ENCODE results near the gene PRRT1. TPM values are rescaled to one million over a fixed set of nuclear protein-coding genes. Genes with fewer than 3 reads are reported as not detected.

The PRRT1 gene
- total RNA-seq, 4 donors from 2014 or later: 2.7 to 4.4 (median 4.0) TPM

- WGBS: 19% methylated on average over 5 of the region's 5 CpGs
- intact Hi-C loops (cut with DNase I): no loop called here
- peak overlapping the region; percentile 74 to 93 (median 80) for H3K4me3 ChIP-seq
- TF ChIP-seq CTCF (IDR thresholded peaks at IDR 0.05): no peak
- no peak for TF ChIP-seq POLR2AphosphoS5 (IDR thresholded peaks at IDR 0.05)
- TF ChIP-seq EP300 (IDR thresholded peaks at IDR 0.05): no peak
- TF ChIP-seq POLR2A (IDR thresholded peaks at IDR 0.05; ENCODE audit: low read depth): no peak
- peak overlapping the region; percentile 94 to 99 (median 96) for H3K27ac ChIP-seq (replicated peaks in 1 of 4)
- H3K4me1 ChIP-seq: peaks cover 46 to 76% (median 75%) of the 10 kb centered on the region in 4 donors
- peaks cover 0 to 22% (median 20%) of the 10 kb centered on the region in 4 donors for H3K36me3 ChIP-seq
- no peaks in the 10 kb centered on the region for H3K27me3 ChIP-seq
- DNase-seq (ENCODE audit: extremely low spot score): no peak
- H3K9me3 ChIP-seq: no peaks in the 10 kb centered on the region
Measured at GRCh38 chr6:32176476-32177182, 24.9 kb upstream of the PRRT1 start.

- DNase-seq (ENCODE audit: extremely low spot score): peak; percentile 98
- Histone ChIP-seq H3K4me3 (peak within 1 kb of the TSS; percentile 74 to 93 (median 80)), H3K36me3 (peaks cover 0 to 20% (median 17%) of the 10 kb centered on the region in 4 donors), H3K4me1 (peaks cover 39 to 69% (median 68%) of the 10 kb centered on the region in 4 donors), H3K27me3 (no peaks in the 10 kb centered on the region), H3K9me3 (no peaks in the 10 kb centered on the region), H3K27ac (replicated peaks in 1 of 4) (peak within 1 kb of the TSS; percentile 94 to 99 (median 96))
- intact Hi-C loops (cut with DNase I): no loop called here
- peak; percentile 92 to 96 for TF ChIP-seq POLR2AphosphoS5 (IDR thresholded peaks at IDR 0.05)
- no peak for TF ChIP-seq EP300 (IDR thresholded peaks at IDR 0.05)
- under 1% methylated on average over 21 of the region's 27 CpGs for WGBS
Measured at GRCh38 chr6:32175711-32176475, 24.2 kb upstream of the PRRT1 start, which contains the start of gene AGPAT1. Gene AGPAT1 (minus strand): TSS chr6:32176084. CDS start chr6:32171496, 4,588 bp downstream.

GRCh38 chr6:32175322-32175710 is 23.6 kb upstream of the PRRT1 start:
- H3K4me3 ChIP-seq: peak overlapping the region; percentile 74 to 93 (median 80)
- intact Hi-C loops (cut with DNase I): no loop called here
- no peaks in the 10 kb centered on the region for H3K9me3 ChIP-seq
- 10% methylated on average over 2 of the region's 2 CpGs for WGBS
- H3K4me1 ChIP-seq: peaks cover 38 to 64% (median 62%) of the 10 kb centered on the region in 4 donors
- DNase-seq (ENCODE audit: extremely low spot score): no peak
- no peaks in the 10 kb centered on the region for H3K27me3 ChIP-seq
- peak overlapping the region; percentile 94 to 99 (median 96) for H3K27ac ChIP-seq (replicated peaks in 1 of 4)
- H3K36me3 ChIP-seq: peaks cover 2 to 20% (median 18%) of the 10 kb centered on the region in 4 donors
- no peak for TF ChIP-seq EP300 (IDR thresholded peaks at IDR 0.05)
- TF ChIP-seq POLR2A (IDR thresholded peaks at IDR 0.05; ENCODE audit: low read depth): no peak
- TF ChIP-seq CTCF (IDR thresholded peaks at IDR 0.05): no peak
- TF ChIP-seq POLR2AphosphoS5 (IDR thresholded peaks at IDR 0.05): no peak

GRCh38 chr6:32174416-32174815 is 22.7 kb upstream of the PRRT1 start:
- Histone ChIP-seq H3K4me1 (peaks cover 30 to 55% (median 53%) of the 10 kb centered on the region in 4 donors), H3K36me3 (peaks cover 8 to 21% (median 19%) of the 10 kb centered on the region in 4 donors), H3K4me3 (peak overlapping the region in 1 of 4 donors; percentile 75), H3K9me3 (no peaks in the 10 kb centered on the region), H3K27ac (replicated peaks in 1 of 4) (peak overlapping the region in 2 of 4 donors; percentile 52 to 66), H3K27me3 (no peaks in the 10 kb centered on the region)
- TF ChIP-seq EP300 (IDR thresholded peaks at IDR 0.05) (no peak), CTCF (IDR thresholded peaks at IDR 0.05) (no peak), POLR2AphosphoS5 (IDR thresholded peaks at IDR 0.05) (no peak), POLR2A (IDR thresholded peaks at IDR 0.05; ENCODE audit: low read depth) (no peak)
- intact Hi-C loops (cut with DNase I): no loop called here
- DNase-seq (ENCODE audit: extremely low spot score): no peak
- WGBS: 90% methylated on average over 1 of the region's 1 CpG

Measured in esophagus muscularis mucosa (tissue), 4 donors.